ENCODE results near the gene TECPR1.

TECPR1 gene

DNA sequence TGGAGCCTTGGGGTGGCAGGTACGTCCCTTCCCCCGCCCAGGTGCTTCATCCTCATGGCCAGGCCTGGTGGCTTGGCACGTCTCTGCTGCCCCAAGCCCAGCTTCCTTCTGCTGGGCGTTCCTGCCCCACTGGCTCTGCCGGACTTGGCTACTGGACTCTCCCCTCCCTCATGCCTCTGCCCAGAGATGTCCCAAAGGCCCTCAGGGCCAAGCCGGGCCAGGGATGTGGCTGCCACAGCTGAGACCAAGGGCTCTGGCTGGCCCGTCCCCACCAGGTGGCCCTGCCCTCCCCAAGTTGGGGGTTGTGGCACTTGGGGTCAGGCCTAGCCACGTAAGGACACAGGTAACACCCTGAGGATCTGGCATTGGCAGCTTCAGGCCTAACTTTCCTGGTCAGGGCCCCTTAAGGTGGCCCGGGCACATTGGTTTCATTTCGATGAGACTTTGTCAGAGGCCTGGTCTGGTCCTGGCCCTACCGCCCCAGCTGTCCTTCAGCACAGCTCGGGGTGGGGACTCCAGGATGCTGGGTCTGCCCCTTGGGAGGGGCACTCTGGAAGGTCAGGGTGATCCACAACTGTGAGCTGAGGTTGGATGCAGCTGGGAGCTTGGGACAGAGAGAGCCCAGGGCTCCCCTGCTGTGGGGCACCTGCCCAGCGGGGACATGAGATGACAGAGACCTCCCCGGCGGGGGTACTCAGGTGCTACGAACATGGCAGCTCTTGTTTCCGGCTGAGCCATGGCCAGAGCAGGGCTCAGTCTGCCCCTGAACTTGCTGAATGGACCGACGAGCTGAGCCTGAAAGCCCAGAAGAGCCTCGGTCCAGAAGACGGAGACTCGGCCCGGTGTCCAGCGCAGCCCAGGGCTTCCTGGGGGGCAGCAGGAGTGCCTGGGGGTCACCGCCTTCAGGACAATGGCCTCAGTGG is 37.9 kb downstream of the TECPR1 start:
- no peaks in the 10 kb centered on the region for H3K27me3 ChIP-seq (ENCODE audit: low read length)
- H3F3A ChIP-seq (ENCODE audit: insufficient read depth), result peaks cover 9% of the 10 kb centered on the region
- H3K9me3 ChIP-seq (ENCODE audit: insufficient read depth, low read length), result no peaks in the 10 kb centered on the region
- no peak overlapping the region for H3K27ac ChIP-seq (ENCODE audit: low read depth, low read length)
- H3K4me2 ChIP-seq (ENCODE audit: low read depth, low read length, poor library complexity, severe bottlenecking), result no peak overlapping the region
- no peak for TF ChIP-seq EZH2phosphoT487 (conservative IDR thresholded peaks at IDR 0.05; ENCODE audit: low read length)
- TF ChIP-seq, protein P1, sequence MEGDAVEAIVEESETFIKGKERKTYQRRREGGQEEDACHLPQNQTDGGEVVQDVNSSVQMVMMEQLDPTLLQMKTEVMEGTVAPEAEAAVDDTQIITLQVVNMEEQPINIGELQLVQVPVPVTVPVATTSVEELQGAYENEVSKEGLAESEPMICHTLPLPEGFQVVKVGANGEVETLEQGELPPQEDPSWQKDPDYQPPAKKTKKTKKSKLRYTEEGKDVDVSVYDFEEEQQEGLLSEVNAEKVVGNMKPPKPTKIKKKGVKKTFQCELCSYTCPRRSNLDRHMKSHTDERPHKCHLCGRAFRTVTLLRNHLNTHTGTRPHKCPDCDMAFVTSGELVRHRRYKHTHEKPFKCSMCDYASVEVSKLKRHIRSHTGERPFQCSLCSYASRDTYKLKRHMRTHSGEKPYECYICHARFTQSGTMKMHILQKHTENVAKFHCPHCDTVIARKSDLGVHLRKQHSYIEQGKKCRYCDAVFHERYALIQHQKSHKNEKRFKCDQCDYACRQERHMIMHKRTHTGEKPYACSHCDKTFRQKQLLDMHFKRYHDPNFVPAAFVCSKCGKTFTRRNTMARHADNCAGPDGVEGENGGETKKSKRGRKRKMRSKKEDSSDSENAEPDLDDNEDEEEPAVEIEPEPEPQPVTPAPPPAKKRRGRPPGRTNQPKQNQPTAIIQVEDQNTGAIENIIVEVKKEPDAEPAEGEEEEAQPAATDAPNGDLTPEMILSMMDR (IDR thresholded peaks at IDR 0.05; ENCODE audit: insufficient read depth, low read length, poor library complexity, severe bottlenecking), result no peak
- no peak overlapping the region for H3K9ac ChIP-seq (ENCODE audit: low read length)
- no peaks in the 10 kb centered on the region for H3K36me3 ChIP-seq (ENCODE audit: low read length)
- H3K79me2 ChIP-seq (ENCODE audit: insufficient read depth, low read length), result no peaks in the 10 kb centered on the region
- 0 out of 2 replicates have a peak, but pooled peaks cover 5% of the 10 kb centered on the region for H4K20me1 ChIP-seq (ENCODE audit: low read depth, low read length)
- H2AFZ ChIP-seq (ENCODE audit: low read depth, low read length, severe bottlenecking), result no peak overlapping the region
- H3K9me2 ChIP-seq (replicated peaks; ENCODE audit: insufficient read depth, low read length), result no peaks in the 10 kb centered on the region
- no peak overlapping the region for H3K4me3 ChIP-seq (ENCODE audit: insufficient read depth, low read length, poor library complexity, severe bottlenecking)

- peaks cover 9% of the 10 kb centered on the region; the same call in 1 of the 2 replicates for H3F3A ChIP-seq (ENCODE audit: insufficient read depth)
- H4K20me1 ChIP-seq (ENCODE audit: low read depth, low read length), result 0 out of 2 replicates have a peak, but pooled peaks cover 3% of the 10 kb centered on the region
- H3K27ac ChIP-seq (ENCODE audit: low read depth, low read length), result no peak overlapping the region
- no peak overlapping the region for H3K4me2 ChIP-seq (ENCODE audit: low read depth, low read length, poor library complexity, severe bottlenecking)
- H3K79me2 ChIP-seq (ENCODE audit: insufficient read depth, low read length), result no peaks in the 10 kb centered on the region
- TF ChIP-seq, protein P1 (IDR thresholded peaks at IDR 0.05; ENCODE audit: insufficient read depth, low read length, poor library complexity, severe bottlenecking), result no peak
- no peak for TF ChIP-seq EZH2phosphoT487 (conservative IDR thresholded peaks at IDR 0.05; ENCODE audit: low read length)
- no peak overlapping the region for H3K4me3 ChIP-seq (ENCODE audit: insufficient read depth, low read length, poor library complexity, severe bottlenecking)
- H3K9ac ChIP-seq (ENCODE audit: low read length), result no peak overlapping the region
- no peaks in the 10 kb centered on the region for H3K36me3 ChIP-seq (ENCODE audit: low read length)
- H3K9me2 ChIP-seq (replicated peaks; ENCODE audit: insufficient read depth, low read length), result no peaks in the 10 kb centered on the region
- H3K9me3 ChIP-seq (ENCODE audit: insufficient read depth, low read length), result no peaks in the 10 kb centered on the region
- no peaks in the 10 kb centered on the region for H3K27me3 ChIP-seq (ENCODE audit: low read length)
- no peak overlapping the region for H2AFZ ChIP-seq (ENCODE audit: low read depth, low read length, severe bottlenecking)
Measured at GRCh38 chr7:98213296-98213887, 38.6 kb downstream of the TECPR1 start.

GRCh38 chr7:98212532-98213041 is 39.4 kb downstream of the TECPR1 start:
- no peaks in the 10 kb centered on the region for H3K36me3 ChIP-seq (ENCODE audit: low read length)
- no peaks in the 10 kb centered on the region for H3K9me2 ChIP-seq (replicated peaks; ENCODE audit: insufficient read depth, low read length)
- H3K9ac ChIP-seq (ENCODE audit: low read length), result no peak overlapping the region
- H3K27me3 ChIP-seq (ENCODE audit: low read length), result no peaks in the 10 kb centered on the region
- H3K4me2 ChIP-seq (ENCODE audit: low read depth, low read length, poor library complexity, severe bottlenecking), result no peak overlapping the region
- TF ChIP-seq, protein P1 (IDR thresholded peaks at IDR 0.05; ENCODE audit: insufficient read depth, low read length, poor library complexity, severe bottlenecking), result no peak
- no peak for TF ChIP-seq EZH2phosphoT487 (conservative IDR thresholded peaks at IDR 0.05; ENCODE audit: low read length)
- no peak overlapping the region for H3K4me3 ChIP-seq (ENCODE audit: insufficient read depth, low read length, poor library complexity, severe bottlenecking)
- no peaks in the 10 kb centered on the region for H4K20me1 ChIP-seq (ENCODE audit: low read depth, low read length)
- no peaks in the 10 kb centered on the region for H3K9me3 ChIP-seq (ENCODE audit: insufficient read depth, low read length)
- H2AFZ ChIP-seq (ENCODE audit: low read depth, low read length, severe bottlenecking), result no peak overlapping the region
- H3F3A ChIP-seq (ENCODE audit: insufficient read depth), result peaks cover 14% of the 10 kb centered on the region; the same call in 1 of the 2 replicates
- H3K79me2 ChIP-seq (ENCODE audit: insufficient read depth, low read length), result no peaks in the 10 kb centered on the region
- no peak overlapping the region for H3K27ac ChIP-seq (ENCODE audit: low read depth, low read length)

Data from SU-DHL-6 (cell line).